ENCODE measurements around the gene RBM5.

Gene RBM5

GRCh38 chr3:50161320-50161719 is 72.6 kb downstream of the RBM5 start:
- TF ChIP-seq CTCF (IDR thresholded peaks at IDR 0.05; ENCODE audit: poor library complexity, severe bottlenecking), result no peak
- peaks cover 78% of the 10 kb centered on the region for H3K36me3 ChIP-seq (ENCODE audit: low read depth)
- H3K27ac ChIP-seq (ENCODE audit: poor library complexity, severe bottlenecking), result peak overlapping the region; percentile 97
- H3K4me1 ChIP-seq (ENCODE audit: insufficient read depth, poor library complexity, severe bottlenecking), result peaks cover 88% of the 10 kb centered on the region
- H3K27me3 ChIP-seq (ENCODE audit: insufficient read depth, poor library complexity, severe bottlenecking), result no peaks in the 10 kb centered on the region
- no peaks in the 10 kb centered on the region for H3K9me3 ChIP-seq (ENCODE audit: severe bottlenecking)
- H3K4me3 ChIP-seq (ENCODE audit: severe bottlenecking), result no peak overlapping the region
- DNase-seq (ENCODE audit: low spot score) (no peak), ATAC-seq (ENCODE audit: low read depth) (peak; percentile 17; the same call in 2 of the 3 replicates)

GRCh38 chr3:50162034-50162883 is 73.5 kb downstream of the RBM5 start:
- Histone ChIP-seq H3K9me3 (ENCODE audit: severe bottlenecking) (no peaks in the 10 kb centered on the region), H3K4me3 (ENCODE audit: severe bottlenecking) (no peak overlapping the region), H3K36me3 (ENCODE audit: low read depth) (peaks cover 85% of the 10 kb centered on the region), H3K27ac (ENCODE audit: poor library complexity, severe bottlenecking) (peak overlapping the region; percentile 97), H3K27me3 (ENCODE audit: insufficient read depth, poor library complexity, severe bottlenecking) (no peaks in the 10 kb centered on the region), H3K4me1 (ENCODE audit: insufficient read depth, poor library complexity, severe bottlenecking) (peaks cover 98% of the 10 kb centered on the region)
- DNase-seq (ENCODE audit: low spot score) (no peak), ATAC-seq (ENCODE audit: low read depth) (no peak)
- no peak for TF ChIP-seq CTCF (IDR thresholded peaks at IDR 0.05; ENCODE audit: poor library complexity, severe bottlenecking)

- peak; percentile 56 for ATAC-seq (ENCODE audit: low read depth)
- Histone ChIP-seq H3K4me1 (ENCODE audit: insufficient read depth, poor library complexity, severe bottlenecking) (peaks cover 97% of the 10 kb centered on the region), H3K27ac (ENCODE audit: poor library complexity, severe bottlenecking) (peak overlapping the region; percentile 97), H3K36me3 (ENCODE audit: low read depth) (peaks cover 90% of the 10 kb centered on the region), H3K4me3 (ENCODE audit: severe bottlenecking) (no peak overlapping the region), H3K27me3 (ENCODE audit: insufficient read depth, poor library complexity, severe bottlenecking) (no peaks in the 10 kb centered on the region), H3K9me3 (ENCODE audit: severe bottlenecking) (no peaks in the 10 kb centered on the region)
- TF ChIP-seq CTCF (IDR thresholded peaks at IDR 0.05; ENCODE audit: poor library complexity, severe bottlenecking), result no peak
- DNase-seq (ENCODE audit: low spot score), result peak; percentile 96
These were observed 75.1 kb downstream of the RBM5 start for GRCh38 chr3:50163572-50164455.

DNA sequence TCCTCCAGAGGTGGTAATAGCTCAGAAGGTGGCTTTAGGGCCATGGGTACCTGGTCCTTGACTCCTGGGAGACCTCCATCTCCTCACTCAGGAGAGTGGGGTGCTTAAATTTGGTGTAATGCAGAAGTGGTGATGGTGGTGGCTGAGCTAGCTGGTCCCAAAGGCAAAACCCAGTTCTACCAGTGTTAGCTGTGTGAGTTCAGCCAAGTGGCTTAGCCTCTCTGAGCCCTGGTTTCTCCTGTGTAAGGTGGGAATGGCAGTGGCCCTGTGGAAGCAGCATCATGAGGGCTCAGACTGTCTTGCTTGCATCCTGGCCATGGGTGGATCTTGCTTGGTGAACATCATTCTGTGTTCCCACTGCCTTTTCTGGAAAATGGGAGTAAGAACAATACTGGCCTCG is 75.8 kb downstream of the RBM5 start:
- Histone ChIP-seq H3K4me1 (ENCODE audit: insufficient read depth, poor library complexity, severe bottlenecking) (peaks cover 96% of the 10 kb centered on the region), H3K27me3 (ENCODE audit: insufficient read depth, poor library complexity, severe bottlenecking) (no peaks in the 10 kb centered on the region), H3K27ac (ENCODE audit: poor library complexity, severe bottlenecking) (peak overlapping the region; percentile 97), H3K9me3 (ENCODE audit: severe bottlenecking) (no peaks in the 10 kb centered on the region), H3K4me3 (ENCODE audit: severe bottlenecking) (no peak overlapping the region), H3K36me3 (ENCODE audit: low read depth) (peaks cover 89% of the 10 kb centered on the region)
- TF ChIP-seq CTCF (IDR thresholded peaks at IDR 0.05; ENCODE audit: poor library complexity, severe bottlenecking), result no peak
- ATAC-seq (ENCODE audit: low read depth), result no peak
- no peak for DNase-seq (ENCODE audit: low spot score)
